ENCODE results near the gene NTM.
A peak's percentile ranks its signal among the peaks of the same experiment; 100 is the strongest.

GRCh38 chr11:131688048-131688693 lies 317.8 kb downstream of the NTM start:
- peak; percentile 55 to 80 (median 67) for TF ChIP-seq CTCF (IDR thresholded peaks at IDR 0.05)
- no peak for TF ChIP-seq POLR2A (IDR thresholded peaks at IDR 0.05)
